ENCODE data around the gene DCDC1.

DCDC1 gene

DNA sequence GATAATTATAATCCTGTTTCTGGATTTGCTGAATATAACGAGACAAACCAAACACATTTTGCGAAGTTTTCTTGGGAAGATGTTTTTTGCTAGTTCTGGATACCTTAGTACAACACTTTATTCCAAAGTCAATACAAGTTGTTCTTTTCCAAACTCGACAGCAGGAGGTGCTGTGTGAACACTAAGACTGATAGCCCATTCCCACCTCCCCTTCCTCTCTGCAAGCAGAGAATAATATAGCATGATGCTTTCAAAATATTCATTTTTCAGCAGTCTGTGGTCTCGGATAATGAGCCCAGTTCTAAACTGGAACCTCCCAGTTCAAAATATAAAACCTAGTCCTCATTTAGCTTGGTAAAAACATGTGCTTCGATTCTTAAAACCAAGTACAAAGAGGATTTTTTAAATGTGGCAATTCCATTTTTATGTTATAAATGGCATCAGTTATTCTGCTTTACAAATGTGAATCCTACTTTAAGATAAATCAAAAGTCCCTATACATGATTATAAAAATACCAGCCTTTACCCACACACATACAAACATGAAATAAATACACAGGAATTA lies 129.1 kb downstream of the DCDC1 start:
- H3K27ac ChIP-seq, result no peak overlapping the region
- H3K27me3 ChIP-seq (replicated peaks), result no peaks in the 10 kb centered on the region
- no peak overlapping the region for H3K4me3 ChIP-seq (ENCODE audit: low read depth, low read length)
- TF ChIP-seq, protein P1, sequence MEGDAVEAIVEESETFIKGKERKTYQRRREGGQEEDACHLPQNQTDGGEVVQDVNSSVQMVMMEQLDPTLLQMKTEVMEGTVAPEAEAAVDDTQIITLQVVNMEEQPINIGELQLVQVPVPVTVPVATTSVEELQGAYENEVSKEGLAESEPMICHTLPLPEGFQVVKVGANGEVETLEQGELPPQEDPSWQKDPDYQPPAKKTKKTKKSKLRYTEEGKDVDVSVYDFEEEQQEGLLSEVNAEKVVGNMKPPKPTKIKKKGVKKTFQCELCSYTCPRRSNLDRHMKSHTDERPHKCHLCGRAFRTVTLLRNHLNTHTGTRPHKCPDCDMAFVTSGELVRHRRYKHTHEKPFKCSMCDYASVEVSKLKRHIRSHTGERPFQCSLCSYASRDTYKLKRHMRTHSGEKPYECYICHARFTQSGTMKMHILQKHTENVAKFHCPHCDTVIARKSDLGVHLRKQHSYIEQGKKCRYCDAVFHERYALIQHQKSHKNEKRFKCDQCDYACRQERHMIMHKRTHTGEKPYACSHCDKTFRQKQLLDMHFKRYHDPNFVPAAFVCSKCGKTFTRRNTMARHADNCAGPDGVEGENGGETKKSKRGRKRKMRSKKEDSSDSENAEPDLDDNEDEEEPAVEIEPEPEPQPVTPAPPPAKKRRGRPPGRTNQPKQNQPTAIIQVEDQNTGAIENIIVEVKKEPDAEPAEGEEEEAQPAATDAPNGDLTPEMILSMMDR (IDR thresholded peaks at IDR 0.05; ENCODE audit: low read depth, low read length, missing control alignments), result peak; percentile 75
- in situ Hi-C loops (cut with HindIII; ENCODE audit: low pct_ligation_motif_present, low sequenced_read_pairs), result no loop called here
- DNase-seq, result peak; percentile 34
- no peaks in the 10 kb centered on the region for H3K36me3 ChIP-seq (replicated peaks)

DNA sequence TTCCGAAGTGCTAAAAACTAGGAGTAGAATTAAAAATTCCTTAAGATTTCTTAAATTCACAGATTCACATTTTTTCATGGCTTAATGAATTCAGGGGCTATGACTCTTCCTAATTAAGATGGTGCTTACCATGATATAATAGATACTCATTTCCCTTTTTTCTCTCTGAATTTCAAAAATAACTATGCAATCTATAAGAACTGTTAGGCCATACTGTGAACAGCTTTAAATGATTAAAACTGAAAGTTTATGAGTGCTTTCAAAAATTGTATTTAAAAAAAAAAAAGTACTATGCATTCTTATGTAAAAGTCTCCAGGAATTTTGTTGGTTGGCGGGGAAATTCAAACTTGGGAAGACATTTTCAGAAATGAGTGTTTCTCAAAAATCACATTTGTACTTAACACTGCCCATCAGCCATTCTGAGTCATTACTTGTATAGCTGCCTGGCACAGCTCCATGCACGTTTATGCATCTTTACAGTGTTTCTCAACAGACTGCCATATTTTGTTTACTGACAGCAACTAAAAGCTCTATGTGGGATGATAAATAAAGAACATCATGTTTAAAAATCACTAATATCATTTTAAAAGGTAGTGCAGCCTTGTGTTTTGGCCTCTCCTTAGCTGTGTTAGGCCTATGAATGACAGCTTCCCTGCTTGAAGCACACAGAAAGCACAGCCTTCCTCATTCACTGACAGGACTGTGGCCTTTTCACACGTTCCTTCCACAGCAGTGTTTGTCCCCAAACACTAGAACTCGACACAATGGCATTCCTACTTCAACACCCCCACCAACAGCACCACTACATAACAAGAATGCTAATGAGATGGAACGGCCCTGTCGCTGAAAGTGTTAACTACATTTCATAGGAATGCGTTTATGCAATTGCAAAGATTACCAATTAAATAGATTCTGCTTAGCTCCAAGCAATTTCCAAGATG lies 131.4 kb downstream of the DCDC1 start:
- no peak overlapping the region for H3K4me3 ChIP-seq (ENCODE audit: low read depth, low read length)
- H3K27me3 ChIP-seq (replicated peaks), result no peaks in the 10 kb centered on the region
- DNase-seq, result no peak
- no peaks in the 10 kb centered on the region for H3K36me3 ChIP-seq (replicated peaks)
- no peak overlapping the region for H3K27ac ChIP-seq
- in situ Hi-C loops (cut with HindIII; ENCODE audit: low pct_ligation_motif_present, low sequenced_read_pairs), result no loop called here
- TF ChIP-seq, protein P1 (IDR thresholded peaks at IDR 0.05; ENCODE audit: low read depth, low read length, missing control alignments), result no peak

DNA sequence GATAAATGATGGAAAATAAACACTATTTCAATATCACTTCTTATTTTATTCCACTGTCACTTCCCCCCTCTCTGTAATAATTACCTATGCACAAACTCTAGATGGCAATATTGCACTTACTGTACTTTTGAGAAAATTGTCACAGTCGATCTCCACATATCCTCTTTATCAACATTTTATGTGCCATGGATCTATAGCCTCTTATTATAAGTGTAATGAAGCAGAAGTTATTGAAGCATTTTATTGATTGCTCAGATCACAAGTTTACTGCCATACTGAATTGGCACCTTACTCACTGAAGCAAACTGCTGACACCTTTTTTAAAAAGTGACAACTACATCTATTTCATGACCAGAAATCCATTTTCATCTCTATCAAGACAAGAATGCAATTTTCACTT lies 133.4 kb downstream of the DCDC1 start:
- Histone ChIP-seq H3K36me3 (replicated peaks) (no peaks in the 10 kb centered on the region), H3K4me3 (ENCODE audit: low read depth, low read length) (no peak overlapping the region), H3K27me3 (replicated peaks) (no peaks in the 10 kb centered on the region), H3K27ac (no peak overlapping the region)
- DNase-seq, result no peak
- TF ChIP-seq, protein P1 (IDR thresholded peaks at IDR 0.05; ENCODE audit: low read depth, low read length, missing control alignments), result peak; percentile 27
- in situ Hi-C loops (cut with HindIII; ENCODE audit: low pct_ligation_motif_present, low sequenced_read_pairs), result no loop called here

DNA sequence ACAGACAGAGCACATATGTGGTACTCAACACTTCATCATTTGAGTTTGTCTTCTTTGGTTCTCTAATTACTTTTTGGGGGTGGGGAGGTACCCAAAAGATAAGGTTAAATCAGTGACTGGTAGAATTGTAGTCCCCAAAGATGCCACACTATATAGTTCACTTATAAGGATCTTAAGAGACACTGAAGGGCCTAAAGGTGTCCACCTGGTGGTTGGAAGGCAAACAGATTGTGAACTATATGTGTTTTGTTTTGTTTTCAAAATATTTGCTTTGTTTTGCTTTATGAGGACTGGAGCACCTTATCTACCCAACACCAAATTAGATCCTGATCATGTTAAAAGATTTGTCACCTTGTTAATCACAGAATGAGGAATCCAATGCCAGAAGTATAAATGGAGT lies 136.1 kb downstream of the DCDC1 start:
- Histone ChIP-seq H3K27me3 (replicated peaks) (no peaks in the 10 kb centered on the region), H3K36me3 (replicated peaks) (no peaks in the 10 kb centered on the region), H3K4me3 (ENCODE audit: low read depth, low read length) (no peak overlapping the region), H3K27ac (no peak overlapping the region)
- in situ Hi-C loops (cut with HindIII; ENCODE audit: low pct_ligation_motif_present, low sequenced_read_pairs), result no loop called here
- no peak for DNase-seq
- TF ChIP-seq, protein P1 (IDR thresholded peaks at IDR 0.05; ENCODE audit: low read depth, low read length, missing control alignments), result peak; percentile 47

DNA sequence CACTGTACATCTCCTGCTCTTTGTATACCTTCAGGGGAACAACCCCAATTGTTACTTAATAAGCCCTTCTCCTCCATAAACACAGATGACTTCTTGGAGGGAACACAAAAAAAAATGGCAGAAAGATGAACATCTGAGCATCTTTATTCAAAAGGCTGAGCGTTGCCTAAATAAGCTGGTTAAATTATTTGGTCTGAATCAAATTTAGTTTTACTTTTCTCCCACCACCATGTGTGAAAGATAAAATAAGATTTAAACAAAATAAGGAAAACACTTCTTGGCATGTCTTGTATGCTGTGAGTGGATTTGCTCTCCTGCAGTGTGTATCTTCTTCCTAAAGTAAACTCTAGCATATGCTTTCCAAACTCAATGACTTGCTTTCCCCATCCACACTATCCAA lies 137.9 kb downstream of the DCDC1 start:
- DNase-seq, result no peak
- Histone ChIP-seq H3K27me3 (replicated peaks) (no peaks in the 10 kb centered on the region), H3K4me3 (ENCODE audit: low read depth, low read length) (no peak overlapping the region), H3K27ac (no peak overlapping the region), H3K36me3 (replicated peaks) (no peaks in the 10 kb centered on the region)
- TF ChIP-seq, protein P1 (IDR thresholded peaks at IDR 0.05; ENCODE audit: low read depth, low read length, missing control alignments), result no peak
- in situ Hi-C loops (cut with HindIII; ENCODE audit: low pct_ligation_motif_present, low sequenced_read_pairs), result no loop called here
